H1 (cell line): Measurements from ENCODE around the gene TP73. TPM values are rescaled to one million over a fixed set of nuclear protein-coding genes. Genes with fewer than 3 reads are reported as not detected.

Source experiments
- CTCF ChIA-PET: fragments of 300-600 bp; sonication (Branson Sonifier 250); formaldehyde crosslinking; loops from one replicate; lab custom pipeline; 2021; ENCODE audit not compliant: partially characterized antibody; lab: Charles Lee
- POLR2A ChIA-PET: fragments of 300-600 bp; sonication (Branson Sonifier 250); formaldehyde crosslinking; loops from one replicate; lab custom pipeline; 2021; ENCODE audit warnings: inconsistent platforms; ENCODE audit not compliant: partially characterized antibody; lab: Charles Lee
- DNase-seq, 2 experiments: peaks; one replicate each; pipeline versions ENCODE4 v3.0.0 to v3.0.0-alpha.2; 2010 to 2022; ENCODE audit warnings: low spot score in 2 of 2, low read depth in 1 of 2, mixed read lengths in 1 of 2
- FAIRE-seq: peaks from 2 replicates; lab custom pipeline; 2011; peaks lifted over from hg19 to GRCh38; lab: Jason Lieb, UNC
- H2AFZ ChIP-seq: 2 replicates; pipeline ENCODE4 v1.8.1; 2012; ENCODE audit warnings: low read length, inconsistent platforms
- H2AK5ac ChIP-seq: 2 replicates; pipeline ENCODE4 v1.6.1; 2013; ENCODE audit warnings: low read depth, low read length
- H2BK120ac ChIP-seq: replicated peaks from 2 replicates; pipeline ENCODE3; 2013; ENCODE audit warnings: low read depth, low read length, inconsistent platforms
- H2BK12ac ChIP-seq: 2 replicates; pipeline ENCODE4 v1.6.1; 2013; ENCODE audit warnings: low read depth, low read length
- H2BK15ac ChIP-seq: 2 replicates; pipeline ENCODE4 v1.6.1; 2013; ENCODE audit warnings: low read length
- H2BK20ac ChIP-seq: 2 replicates; pipeline ENCODE4 v1.6.1; 2013; ENCODE audit warnings: low read length
- H2BK5ac ChIP-seq: 2 replicates; pipeline ENCODE4 v1.6.1; 2013; ENCODE audit warnings: low read depth, low read length
- H3K14ac ChIP-seq: 2 replicates; pipeline ENCODE4 v1.6.1; 2013; ENCODE audit warnings: inconsistent platforms; ENCODE audit not compliant: insufficient read length
- H3K18ac ChIP-seq: 2 replicates; pipeline ENCODE4 v1.6.1; 2013; ENCODE audit warnings: low read length; ENCODE audit errors: extremely low read depth
- H3K23ac ChIP-seq: 2 replicates; pipeline ENCODE4 v1.6.1; 2013; ENCODE audit warnings: inconsistent platforms; ENCODE audit not compliant: insufficient read length
- H3K23me2 ChIP-seq: 2 replicates; pipeline ENCODE4 v1.6.1; 2013; ENCODE audit warnings: low read depth, low read length
- H3K27ac ChIP-seq: 2 replicates; pipeline ENCODE4 v1.6.1; 2011; ENCODE audit warnings: low read depth, low read length, inconsistent platforms
- H3K27me3 ChIP-seq, 4 experiments: replicated peaks in 1 of 4; 1 replicate in 1 of 4; 2 replicates in 3 of 4; pipeline versions ENCODE4 v1.6.1 to v1.8.1; 2011 to 2013; ENCODE audit warnings: low read length in 3 of 4, mild to moderate bottlenecking in 3 of 4, inconsistent platforms in 2 of 4, mixed read lengths in 2 of 4, moderate library complexity in 1 of 4; ENCODE audit not compliant: control insufficient read depth in 3 of 4, insufficient read depth in 3 of 4; ENCODE audit errors: extremely low read depth in 1 of 4
- H3K36me3 ChIP-seq, 4 experiments: 2 replicates each; pipeline versions ENCODE4 v1.6.1 to v1.8.1; 2011 to 2013; ENCODE audit warnings: mild to moderate bottlenecking in 4 of 4, low read length in 3 of 4, moderate library complexity in 2 of 4, control low read depth in 1 of 4, inconsistent platforms in 1 of 4; ENCODE audit not compliant: insufficient read depth in 4 of 4, control insufficient read depth in 2 of 4
- H3K4ac ChIP-seq: replicated peaks from 2 replicates; pipeline ENCODE3; 2013; ENCODE audit warnings: low read length, low read depth, mixed read lengths, inconsistent platforms; ENCODE audit not compliant: insufficient read length
- H3K4me1 ChIP-seq, 4 experiments: replicated peaks in 1 of 4; 1 replicate in 1 of 4; 2 replicates in 3 of 4; pipeline versions ENCODE4 v1.6.1 to v1.8.1; 2011 to 2013; ENCODE audit warnings: low read length in 3 of 4, inconsistent platforms in 2 of 4, mixed read lengths in 1 of 4; ENCODE audit not compliant: insufficient read depth in 4 of 4, control insufficient read depth in 3 of 4
- H3K4me2 ChIP-seq, 2 experiments: 2 replicates each; pipeline versions ENCODE4 v1.6.1 to v1.8.1; 2011 to 2013; ENCODE audit warnings: low read depth in 2 of 2, low read length in 2 of 2, control low read depth in 1 of 2, inconsistent platforms in 1 of 2, mild to moderate bottlenecking in 1 of 2; ENCODE audit not compliant: insufficient read depth in 1 of 2
- H3K4me3 ChIP-seq, 4 experiments: fragments of 200-600, 300-600 bp in 1 of 4; sonication (generic), shearing (Covaris generic), sonication (Bioruptor Twin) in 1 of 4; 2 replicates each; pipeline versions ENCODE4 v1.5.1 to v1.8.1; 2011 to 2016; ENCODE audit warnings: low read length in 4 of 4, low read depth in 3 of 4, control low read depth in 2 of 4, inconsistent platforms in 2 of 4, mild to moderate bottlenecking in 2 of 4, mixed read lengths in 1 of 4, moderate library complexity in 1 of 4; ENCODE audit not compliant: insufficient read depth in 2 of 4; ENCODE audit errors: extremely low read depth in 1 of 4
- H3K56ac ChIP-seq: replicated peaks from 2 replicates; pipeline ENCODE3; 2013; ENCODE audit warnings: low read depth, mild to moderate bottlenecking, mixed read lengths, low read length, inconsistent platforms; ENCODE audit not compliant: insufficient read length
- H3K79me1 ChIP-seq: 2 replicates; pipeline ENCODE4 v1.6.1; 2013; ENCODE audit warnings: low read depth, low read length, control low read depth
- H3K79me2 ChIP-seq, 2 experiments: 2 replicates each; pipeline versions ENCODE4 v1.6.1 to v1.8.1; 2012 to 2013; ENCODE audit warnings: low read length in 2 of 2, mild to moderate bottlenecking in 2 of 2, inconsistent platforms in 1 of 2; ENCODE audit not compliant: insufficient read depth in 2 of 2, control insufficient read depth in 1 of 2
- H3K9ac ChIP-seq, 4 experiments: replicated peaks in 1 of 4; 1 replicate in 1 of 4; 2 replicates in 3 of 4; pipeline versions ENCODE4 v1.6.1 to v1.8.1; 2011 to 2013; ENCODE audit warnings: low read depth in 3 of 4, low read length in 3 of 4, control low read depth in 2 of 4, mild to moderate bottlenecking in 2 of 4, moderate library complexity in 2 of 4, inconsistent platforms in 1 of 4; ENCODE audit errors: extremely low read depth in 1 of 4
- H3K9me3 ChIP-seq, 2 experiments: 2 replicates each; pipeline versions ENCODE4 v1.6.1 to v1.8.1; 2012 to 2013; ENCODE audit warnings: mild to moderate bottlenecking in 2 of 2, moderate library complexity in 2 of 2, control low read depth in 1 of 2, inconsistent platforms in 1 of 2, low read depth in 1 of 2, low read length in 1 of 2, mixed read lengths in 1 of 2; ENCODE audit not compliant: insufficient read depth in 2 of 2
- H4K20me1 ChIP-seq, 2 experiments: replicated peaks in 1 of 2; 2 replicates each; pipeline versions ENCODE3 to v1.8.1; 2011 to 2013; ENCODE audit warnings: inconsistent platforms in 2 of 2, low read length in 2 of 2, mild to moderate bottlenecking in 1 of 2; ENCODE audit not compliant: insufficient read depth in 2 of 2, control insufficient read depth in 1 of 2
- H4K5ac ChIP-seq: 2 replicates; pipeline ENCODE4 v1.6.1; 2013; ENCODE audit warnings: low read length, low read depth, mixed read lengths, inconsistent platforms; ENCODE audit not compliant: insufficient read length
- H4K8ac ChIP-seq: 2 replicates; pipeline ENCODE4 v1.8.0; 2013; ENCODE audit warnings: mild to moderate bottlenecking, moderate library complexity, low read length, inconsistent platforms; ENCODE audit not compliant: insufficient read depth; ENCODE audit errors: extremely low read depth
- H4K91ac ChIP-seq: replicated peaks from 2 replicates; pipeline ENCODE3; 2013; ENCODE audit warnings: low read length, mixed read lengths, inconsistent platforms; ENCODE audit not compliant: insufficient read length
- ASH2L ChIP-seq: fragments of 200-600, 300-600 bp; sonication (generic); IDR thresholded peaks from one replicate; pipeline ENCODE4 v1.7.1; 2017; ENCODE audit warnings: low read length
- CHD2 ChIP-seq: IDR thresholded peaks from 2 replicates; pipeline ENCODE4 v1.6.1; 2012; ENCODE audit warnings: low read length, improper control_type of control experiment
- CREB1 ChIP-seq: IDR thresholded peaks from 2 replicates; pipeline ENCODE4 v1.6.1; 2012; ENCODE audit warnings: inconsistent platforms
- E2F6 ChIP-seq: IDR thresholded peaks from 2 replicates; pipeline ENCODE4 v1.6.1; 2012; ENCODE audit warnings: inconsistent platforms
- EP300 ChIP-seq, 2 experiments: IDR thresholded peaks; 1 replicate in 1 of 2; 2 replicates in 1 of 2; pipeline ENCODE4 v1.6.1; 2011 to 2012; ENCODE audit warnings: low read depth in 2 of 2, low read length in 2 of 2, mild to moderate bottlenecking in 2 of 2, borderline replicate concordance in 1 of 2, inconsistent platforms in 1 of 2, moderate library complexity in 1 of 2
- NANOG ChIP-seq: IDR thresholded peaks from 2 replicates; pipeline ENCODE4 v1.6.1; 2011; ENCODE audit warnings: low read length, low read depth, mild to moderate bottlenecking, inconsistent platforms; ENCODE audit not compliant: insufficient read depth, poor library complexity, severe bottlenecking
- RAD21 ChIP-seq, 2 experiments: IDR thresholded peaks in 1 of 2; conservative IDR thresholded peaks in 1 of 2; 2 replicates each; pipeline ENCODE4 v1.6.1; 2011; ENCODE audit warnings: low read depth in 2 of 2, low read length in 2 of 2, improper control_type of control experiment in 1 of 2, inconsistent platforms in 1 of 2, mild to moderate bottlenecking in 1 of 2, moderate library complexity in 1 of 2
- RNF2 ChIP-seq: fragments of 200-900, 300-1000 bp; sonication (generic); IDR thresholded peaks from 2 replicates; pipeline ENCODE4 v1.7.1; 2016; ENCODE audit warnings: borderline replicate concordance, low read depth, mild to moderate bottlenecking, antibody characterized with exemption, low read length; ENCODE audit not compliant: poor library complexity, severe bottlenecking; ENCODE audit errors: missing control alignments
- TAF7 ChIP-seq: optimal IDR thresholded peaks from 2 replicates; pipeline ENCODE3; 2011; ENCODE audit warnings: low read depth, mild to moderate bottlenecking, inconsistent platforms, low read length, moderate library complexity, borderline replicate concordance
- WGBS, 2 experiments: shearing (Covaris generic) in 1 of 2; methylation state at CpG; one replicate each; pipeline versions ENCODE4 v1.1.6 to v1.1.7; 2013 to 2015; ENCODE audit warnings: low lambda C conversion rate in 2 of 2, mixed read lengths in 2 of 2, inconsistent platforms in 1 of 2, low coverage in 1 of 2, missing lambda C conversion rate in 1 of 2; ENCODE audit not compliant: insufficient replicate concordance in 2 of 2, insufficient coverage in 1 of 2, insufficient read length in 1 of 2; ENCODE audit errors: extremely low coverage in 1 of 2, missing lambda C conversion rate in 1 of 2; 5-methylcytosine and 5-hydroxymethylcytosine counted together
- polyA plus RNA-seq, 7 experiments: library from polyadenylated mRNA; depleted of rRNA in 3 of 7; stranded (reverse) in 5 of 7; unstranded in 2 of 7; fragments of >200 nt in 5 of 7; fragments of 200-250 nt in 2 of 7; gene quantifications; 1 replicate in 5 of 7; 2 replicates in 1 of 7; 4 replicates in 1 of 7; pipeline versions ENCODE4 v1.2.1 to v1.2.3, GENCODE V29; 2011 to 2013; ENCODE audit warnings: missing spikeins in 2 of 7, mixed read lengths in 2 of 7
- total RNA-seq: library from RNA; stranded (reverse); fragmentation: NEBNext Ultra II Directional; extraction: Animal tissue kit (Norgen Biotek cat#: 25700); gene quantifications from 2 replicates; pipeline ENCODE4 v1.2.1, GENCODE V29; 2021

The TP73 gene
- total and polyA plus RNA-seq, 2 of the 8 experiments (the other 6 are each of a cell fraction or from before 2014, with no cell fraction given): 2.6 to 3.1 TPM

- Histone ChIP-seq H3K9ac (no peak overlapping the region), H3K27me3 (no peaks in the 10 kb centered on the region; a peak in 1 of 7 replicates), H3K4me2 (peak overlapping the region in 1 of 2 experiments; percentile 24; a peak in 1 of 4 replicates), H4K91ac (peak overlapping the region; percentile 65), H3K79me2 (no peaks in the 10 kb centered on the region), H2BK20ac (no peak overlapping the region), H2BK5ac (no peak overlapping the region), H2AFZ (no peak overlapping the region), H2BK15ac (0 out of 2 replicates have a peak overlapping the region, but pooled peaks have one; percentile 29), H3K14ac (no peak overlapping the region), H3K79me1 (no peaks in the 10 kb centered on the region; the same call in 1 of the 2 replicates), H4K5ac (no peak overlapping the region), H3K4me3 (peak overlapping the region in 1 of 4 experiments; percentile 29; a peak in 1 of 8 replicates), H3K23ac (no peak overlapping the region), H3K27ac (no peak overlapping the region), H3K56ac (no peak overlapping the region), H2AK5ac (no peak overlapping the region), H3K9me3 (no peaks in the 10 kb centered on the region), H3K36me3 (peaks cover 3 to 12% (median 11%) of the 10 kb centered on the region in 4 experiments; a peak in 5 of 8 replicates), H2BK12ac (no peak overlapping the region), H3K4me1 (peaks cover 0 to 35% (median 13%) of the 10 kb centered on the region in 4 experiments; a peak in 6 of 7 replicates), H4K20me1 (peaks cover 6 to 21% of the 10 kb centered on the region in 2 experiments), H3K23me2 (peaks cover 11% of the 10 kb centered on the region; the same call in 1 of the 2 replicates), H3K18ac (no peak overlapping the region), H4K8ac (peak overlapping the region; percentile 29; the same call in 1 of the 2 replicates), H3K4ac (no peak overlapping the region), H2BK120ac (no peak overlapping the region)
- ChIA-PET CTCF (interaction anchor here (0.6 to 3.4 kb wide), 27 partner anchors 9 to 1190 kb away, joined by 3 to 24 read pairs (median 4); partner anchors contain the start of gene LRRC47), POLR2A (interaction anchor here (0.9 to 5.8 kb wide), 7 partner anchors 8 to 125 kb away, joined by 3 to 84 read pairs (median 4); partner anchors contain the start of gene C1orf174)
- DNase-seq: peak in 1 of 2 experiments; percentile 62
- FAIRE-seq: no peak
- WGBS, 2 experiments: 55% methylated on average over 26 of the region's 27 CpGs; no CpG with 5 or more reads in 1 of the 2 experiments
- TF ChIP-seq EP300 (IDR thresholded peaks at IDR 0.05; ENCODE audit: borderline replicate concordance in 1 of 2, low read depth in 2 of 2, low read length in 2 of 2) (no peak), ASH2L (no peak), CREB1 (peak; percentile 57), RNF2 (no peak), TAF7 (no peak), CHD2 (no peak), E2F6 (peak; percentile 65), NANOG (no peak), RAD21 (IDR thresholded peaks at IDR 0.05 in 1 of 2, conservative IDR thresholded peaks at IDR 0.05 in 1 of 2; ENCODE audit: low read depth in 2 of 2, low read length in 2 of 2) (peak; percentile 62 to 79)
Observed at GRCh38 chr1:3775490-3776230, 123.3 kb downstream of the TP73 start.
